Measurements from ENCODE around the gene ATP23. TPM values are rescaled to one million over a fixed set of nuclear protein-coding genes. Genes with fewer than 3 reads are reported as not detected.
A peak's percentile ranks its signal among the peaks of the same experiment; 100 is the strongest.

ATP23 gene
- total and polyA plus RNA-seq, 10 of the 15 experiments (the other 5 are each of a cell fraction or from before 2014, with no cell fraction given) = 1.6 to 28.1 (median 15.1) TPM

DNA sequence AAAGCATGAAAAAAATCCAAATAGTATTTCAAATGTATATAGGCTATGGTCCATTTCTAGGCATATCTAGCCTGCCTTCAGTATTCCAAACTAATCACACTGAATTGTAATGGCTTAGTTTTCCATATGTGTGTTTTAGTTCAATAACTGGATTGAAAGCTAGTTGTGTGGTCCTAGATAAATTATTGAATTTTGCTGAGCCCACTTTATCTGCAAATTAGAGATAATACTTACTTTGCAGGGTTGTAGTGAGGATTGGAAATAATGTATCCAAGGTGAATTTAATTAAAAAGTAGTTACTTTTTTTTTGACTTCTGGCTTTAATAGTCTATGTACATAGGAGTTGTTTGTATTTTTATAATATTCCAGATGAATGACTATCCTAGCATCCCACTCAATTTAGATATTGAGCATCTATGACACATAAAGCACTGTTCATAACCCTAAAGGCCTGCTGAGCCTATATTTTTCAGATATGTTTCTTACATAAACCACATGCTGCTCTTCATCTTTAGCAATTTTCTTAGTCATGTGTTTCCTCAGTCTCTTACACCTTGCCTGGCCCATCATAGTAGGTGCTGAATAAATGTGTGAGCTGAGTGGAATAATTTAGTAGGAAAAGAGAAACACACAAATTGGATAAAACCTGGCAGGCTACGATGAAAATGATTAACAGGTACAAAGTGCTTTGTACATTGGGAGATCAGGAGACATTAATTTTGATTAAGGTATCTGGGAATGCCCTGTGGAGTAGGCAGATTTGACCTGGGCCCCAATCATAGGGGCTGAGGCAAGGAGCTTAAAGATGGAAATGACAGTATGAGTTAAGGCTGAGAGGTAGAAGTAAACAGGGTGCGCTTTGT lies 1.1 kb upstream of the ATP23 start:
- Histone ChIP-seq H3K4me3 (peak overlapping the region; percentile 83), H3K9me3 (replicated peaks; ENCODE audit: control insufficient read depth, insufficient read depth, low read length) (no peaks in the 10 kb centered on the region), H3K9ac (ENCODE audit: control insufficient read depth, insufficient read depth, low read length) (peak overlapping the region; percentile 60; the same call in 1 of the 2 replicates), H3K27me3 (replicated peaks in 1 of 2; ENCODE audit: control insufficient read depth in 2 of 2, insufficient read depth in 2 of 2, low read length in 1 of 2) (no peaks in the 10 kb centered on the region), H3K79me2 (ENCODE audit: control insufficient read depth, insufficient read depth, low read length) (peaks cover 9% of the 10 kb centered on the region), H3K36me3 (ENCODE audit: control insufficient read depth in 2 of 2, insufficient read depth in 2 of 2, low read length in 1 of 2) (no peaks in the 10 kb centered on the region), H3K27ac (ENCODE audit: control insufficient read depth, insufficient read depth) (peak overlapping the region; percentile 43; the same call in 1 of the 2 replicates), H2AFZ (ENCODE audit: control insufficient read depth, low read depth, low read length) (peak overlapping the region; percentile 69), H4K20me1 (ENCODE audit: control insufficient read depth, insufficient read depth) (no peaks in the 10 kb centered on the region), H3K4me1 (ENCODE audit: control insufficient read depth, insufficient read depth, low read length) (peaks cover 7% of the 10 kb centered on the region; the same call in 1 of the 2 replicates), H3K4me2 (ENCODE audit: control insufficient read depth, insufficient read depth) (peak overlapping the region; percentile 71)
- CTCF ChIA-PET = interaction anchor here (0.6 to 1.5 kb wide), 3 partner anchors 94 to 183 kb away, joined by 3 to 4 read pairs (median 4); partner anchors contain the start of gene TSFM
- WGBS (ENCODE audit: insufficient coverage, insufficient replicate concordance, low lambda C conversion rate, missing lambda C conversion rate) = 45% methylated on average over 2 of the region's 2 CpGs
- in situ Hi-C loops (cut with MboI) (no loop called here), intact Hi-C loops (cut with micrococcal nuclease; ENCODE audit: unreplicated experiment) (no loop called here)
- no peak for FAIRE-seq
- TF ChIP-seq NBN (IDR thresholded peaks at IDR 0.05) = 0 out of 2 replicates have a peak, but pooled peaks have one; percentile 42
- TF ChIP-seq, protein P1, sequence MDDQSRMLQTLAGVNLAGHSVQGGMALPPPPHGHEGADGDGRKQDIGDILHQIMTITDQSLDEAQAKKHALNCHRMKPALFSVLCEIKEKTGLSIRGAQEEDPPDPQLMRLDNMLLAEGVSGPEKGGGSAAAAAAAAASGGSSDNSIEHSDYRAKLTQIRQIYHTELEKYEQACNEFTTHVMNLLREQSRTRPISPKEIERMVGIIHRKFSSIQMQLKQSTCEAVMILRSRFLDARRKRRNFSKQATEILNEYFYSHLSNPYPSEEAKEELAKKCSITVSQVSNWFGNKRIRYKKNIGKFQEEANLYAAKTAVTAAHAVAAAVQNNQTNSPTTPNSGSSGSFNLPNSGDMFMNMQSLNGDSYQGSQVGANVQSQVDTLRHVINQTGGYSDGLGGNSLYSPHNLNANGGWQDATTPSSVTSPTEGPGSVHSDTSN (IDR thresholded peaks at IDR 0.05; ENCODE audit: insufficient replicate concordance, low read depth, low read length) = no peak
- no peak for ATAC-seq
- BruUV-seq (replicated peaks) = no TSS peak
- RAD21 ChIA-PET (ENCODE audit: unreplicated experiment) = interaction anchor here (0.6 to 1.3 kb wide), 6 partner anchors 12 to 861 kb away, joined by 3 read pairs; no protein-coding TSS in a partner anchor
- DNase-seq (ENCODE audit: low read depth, low spot score) = no peak
- SMC1A ChIA-PET (ENCODE audit: uncharacterized antibody, unreplicated experiment) = interaction anchor here (1.2 kb wide), 1 partner anchor 96 kb away, joined by 3 read pairs; no protein-coding TSS in a partner anchor
- POLR2A ChIA-PET = interaction anchor here (0.7 to 2.1 kb wide), 6 partner anchors 40 to 183 kb away, joined by 3 to 9 read pairs (median 4); no protein-coding TSS in a partner anchor

DNA sequence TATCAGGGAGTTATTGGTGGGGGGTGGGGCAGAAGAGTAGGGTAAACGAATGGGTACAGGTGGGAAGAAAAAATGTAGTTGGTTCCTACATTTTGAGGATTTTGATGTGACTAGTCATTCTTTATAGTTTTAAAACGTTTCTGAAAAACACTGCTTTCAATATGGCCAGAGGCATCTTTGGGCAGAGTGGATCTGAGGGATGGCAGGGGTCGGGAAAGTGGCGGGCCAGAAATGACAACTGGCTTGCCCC lies 527 bp upstream of the ATP23 start:
- no peaks in the 10 kb centered on the region for H3K36me3 ChIP-seq (ENCODE audit: control insufficient read depth in 2 of 2, insufficient read depth in 2 of 2, low read length in 1 of 2)
- POLR2A ChIA-PET = interaction anchor here (0.7 to 2.1 kb wide), 6 partner anchors 40 to 184 kb away, joined by 3 to 9 read pairs (median 4); no protein-coding TSS in a partner anchor
- no peak for ATAC-seq
- H3K79me2 ChIP-seq (ENCODE audit: control insufficient read depth, insufficient read depth, low read length) = peaks cover 6% of the 10 kb centered on the region
- in situ Hi-C loops (cut with MboI) (no loop called here), intact Hi-C loops (cut with micrococcal nuclease; ENCODE audit: unreplicated experiment) (no loop called here)
- no peak for DNase-seq (ENCODE audit: low read depth, low spot score)
- peaks cover 7% of the 10 kb centered on the region; the same call in 1 of the 2 replicates for H3K4me1 ChIP-seq (ENCODE audit: control insufficient read depth, insufficient read depth, low read length)
- no peaks in the 10 kb centered on the region for H4K20me1 ChIP-seq (ENCODE audit: control insufficient read depth, insufficient read depth)
- SMC1A ChIA-PET (ENCODE audit: uncharacterized antibody, unreplicated experiment) = interaction anchor here (1.2 kb wide), 1 partner anchor 96 kb away, joined by 3 read pairs; no protein-coding TSS in a partner anchor
- peak overlapping the region; percentile 60 for H3K9ac ChIP-seq (ENCODE audit: control insufficient read depth, insufficient read depth, low read length)
- H3K9me3 ChIP-seq (replicated peaks; ENCODE audit: control insufficient read depth, insufficient read depth, low read length) = no peaks in the 10 kb centered on the region
- WGBS (ENCODE audit: insufficient coverage, insufficient replicate concordance, low lambda C conversion rate, missing lambda C conversion rate) = 11% methylated on average over 4 of the region's 4 CpGs
- BruUV-seq (replicated peaks) = TSS peak; percentile 94
- peak overlapping the region; percentile 83 for H3K4me3 ChIP-seq
- RAD21 ChIA-PET (ENCODE audit: unreplicated experiment) = interaction anchor here (0.6 to 1.3 kb wide), 5 partner anchors 11 to 862 kb away, joined by 3 read pairs; no protein-coding TSS in a partner anchor
- no peaks in the 10 kb centered on the region for H3K27me3 ChIP-seq (replicated peaks in 1 of 2; ENCODE audit: control insufficient read depth in 2 of 2, insufficient read depth in 2 of 2, low read length in 1 of 2)
- FAIRE-seq = no peak
- peak overlapping the region; percentile 43; the same call in 1 of the 2 replicates for H3K27ac ChIP-seq (ENCODE audit: control insufficient read depth, insufficient read depth)
- peak overlapping the region; percentile 69 for H2AFZ ChIP-seq (ENCODE audit: control insufficient read depth, low read depth, low read length)
- peak overlapping the region; percentile 71 for H3K4me2 ChIP-seq (ENCODE audit: control insufficient read depth, insufficient read depth)
- CTCF ChIA-PET = interaction anchor here (0.6 to 1.5 kb wide), 3 partner anchors 95 to 184 kb away, joined by 3 to 4 read pairs (median 4); partner anchors contain the start of gene TSFM
- no peak for TF ChIP-seq ATF7 (IDR thresholded peaks at IDR 0.05; ENCODE audit: low read depth)
- TF ChIP-seq, protein P2, sequence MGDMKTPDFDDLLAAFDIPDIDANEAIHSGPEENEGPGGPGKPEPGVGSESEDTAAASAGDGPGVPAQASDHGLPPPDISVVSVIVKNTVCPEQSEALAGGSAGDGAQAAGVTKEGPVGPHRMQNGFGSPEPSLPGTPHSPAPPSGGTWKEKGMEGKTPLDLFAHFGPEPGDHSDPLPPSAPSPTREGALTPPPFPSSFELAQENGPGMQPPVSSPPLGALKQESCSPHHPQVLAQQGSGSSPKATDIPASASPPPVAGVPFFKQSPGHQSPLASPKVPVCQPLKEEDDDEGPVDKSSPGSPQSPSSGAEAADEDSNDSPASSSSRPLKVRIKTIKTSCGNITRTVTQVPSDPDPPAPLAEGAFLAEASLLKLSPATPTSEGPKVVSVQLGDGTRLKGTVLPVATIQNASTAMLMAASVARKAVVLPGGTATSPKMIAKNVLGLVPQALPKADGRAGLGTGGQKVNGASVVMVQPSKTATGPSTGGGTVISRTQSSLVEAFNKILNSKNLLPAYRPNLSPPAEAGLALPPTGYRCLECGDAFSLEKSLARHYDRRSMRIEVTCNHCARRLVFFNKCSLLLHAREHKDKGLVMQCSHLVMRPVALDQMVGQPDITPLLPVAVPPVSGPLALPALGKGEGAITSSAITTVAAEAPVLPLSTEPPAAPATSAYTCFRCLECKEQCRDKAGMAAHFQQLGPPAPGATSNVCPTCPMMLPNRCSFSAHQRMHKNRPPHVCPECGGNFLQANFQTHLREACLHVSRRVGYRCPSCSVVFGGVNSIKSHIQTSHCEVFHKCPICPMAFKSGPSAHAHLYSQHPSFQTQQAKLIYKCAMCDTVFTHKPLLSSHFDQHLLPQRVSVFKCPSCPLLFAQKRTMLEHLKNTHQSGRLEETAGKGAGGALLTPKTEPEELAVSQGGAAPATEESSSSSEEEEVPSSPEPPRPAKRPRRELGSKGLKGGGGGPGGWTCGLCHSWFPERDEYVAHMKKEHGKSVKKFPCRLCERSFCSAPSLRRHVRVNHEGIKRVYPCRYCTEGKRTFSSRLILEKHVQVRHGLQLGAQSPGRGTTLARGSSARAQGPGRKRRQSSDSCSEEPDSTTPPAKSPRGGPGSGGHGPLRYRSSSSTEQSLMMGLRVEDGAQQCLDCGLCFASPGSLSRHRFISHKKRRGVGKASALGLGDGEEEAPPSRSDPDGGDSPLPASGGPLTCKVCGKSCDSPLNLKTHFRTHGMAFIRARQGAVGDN (IDR thresholded peaks at IDR 0.05) = no peak
- no peak; the same call in 1 of the 2 replicates for TF ChIP-seq NBN (IDR thresholded peaks at IDR 0.05)
- TF ChIP-seq, protein P3, sequence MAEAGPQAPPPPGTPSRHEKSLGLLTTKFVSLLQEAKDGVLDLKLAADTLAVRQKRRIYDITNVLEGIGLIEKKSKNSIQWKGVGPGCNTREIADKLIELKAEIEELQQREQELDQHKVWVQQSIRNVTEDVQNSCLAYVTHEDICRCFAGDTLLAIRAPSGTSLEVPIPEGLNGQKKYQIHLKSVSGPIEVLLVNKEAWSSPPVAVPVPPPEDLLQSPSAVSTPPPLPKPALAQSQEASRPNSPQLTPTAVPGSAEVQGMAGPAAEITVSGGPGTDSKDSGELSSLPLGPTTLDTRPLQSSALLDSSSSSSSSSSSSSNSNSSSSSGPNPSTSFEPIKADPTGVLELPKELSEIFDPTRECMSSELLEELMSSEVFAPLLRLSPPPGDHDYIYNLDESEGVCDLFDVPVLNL (IDR thresholded peaks at IDR 0.05; ENCODE audit: low read depth, low read length) = no peak
